ENCODE data around the gene ROBO1.

Gene ROBO1

DNA sequence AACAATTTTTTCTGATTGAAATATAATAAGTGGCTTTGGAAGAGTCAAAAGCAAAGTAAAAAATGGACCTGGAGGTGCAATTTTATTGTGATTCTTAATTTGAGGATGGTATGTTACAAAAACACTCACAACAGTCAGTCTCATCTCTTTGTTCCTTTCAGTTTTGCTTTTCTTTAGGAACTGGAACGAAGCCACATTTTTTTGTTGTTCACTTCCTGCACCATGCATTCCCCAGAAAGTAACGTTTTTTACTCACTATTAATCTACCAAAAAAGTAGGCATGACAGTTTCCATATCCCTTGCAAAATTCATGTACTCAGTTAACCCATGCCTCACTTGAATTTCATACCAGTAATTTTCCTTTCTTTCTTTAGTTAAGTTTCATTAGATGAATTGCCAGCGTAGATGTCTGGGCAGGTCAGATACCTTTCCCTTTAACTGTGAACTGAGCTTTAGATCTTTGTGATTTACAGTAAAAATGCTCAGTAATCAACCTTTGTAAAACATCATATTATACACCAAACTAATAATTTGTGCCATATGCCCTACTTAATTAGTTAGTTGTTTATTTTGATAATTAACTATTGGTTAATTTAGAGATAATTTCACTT is 384.3 kb downstream of the ROBO1 start:
- FAIRE-seq (peak; percentile 90), DNase-seq (ENCODE audit: insufficient read length, low spot score) (no peak)
- TF ChIP-seq POLR2A (IDR thresholded peaks at IDR 0.05; ENCODE audit: low read depth, low read length), result no peak

DNA sequence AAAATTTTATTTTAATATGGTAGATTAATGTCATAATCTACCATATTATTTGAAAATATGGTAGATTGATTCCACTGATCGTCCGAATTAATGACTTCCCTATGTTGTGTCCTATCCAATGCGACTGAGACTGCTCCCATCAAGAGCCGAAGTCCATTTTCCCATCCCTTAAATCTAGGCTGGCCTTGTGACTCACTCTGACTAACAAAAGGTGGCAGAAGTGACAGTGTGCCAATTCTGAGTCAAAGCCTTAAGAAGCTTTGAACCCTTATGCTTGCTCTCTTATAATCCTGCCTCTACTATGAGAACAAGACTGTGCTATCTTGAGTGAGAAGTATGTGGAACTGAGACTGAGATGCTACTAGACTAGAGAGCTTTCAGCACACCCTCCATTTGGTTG is 387.2 kb downstream of the ROBO1 start:
- FAIRE-seq, result no peak
- TF ChIP-seq POLR2A (IDR thresholded peaks at IDR 0.05; ENCODE audit: low read depth, low read length), result no peak
- DNase-seq (ENCODE audit: insufficient read length, low spot score), result no peak

DNA sequence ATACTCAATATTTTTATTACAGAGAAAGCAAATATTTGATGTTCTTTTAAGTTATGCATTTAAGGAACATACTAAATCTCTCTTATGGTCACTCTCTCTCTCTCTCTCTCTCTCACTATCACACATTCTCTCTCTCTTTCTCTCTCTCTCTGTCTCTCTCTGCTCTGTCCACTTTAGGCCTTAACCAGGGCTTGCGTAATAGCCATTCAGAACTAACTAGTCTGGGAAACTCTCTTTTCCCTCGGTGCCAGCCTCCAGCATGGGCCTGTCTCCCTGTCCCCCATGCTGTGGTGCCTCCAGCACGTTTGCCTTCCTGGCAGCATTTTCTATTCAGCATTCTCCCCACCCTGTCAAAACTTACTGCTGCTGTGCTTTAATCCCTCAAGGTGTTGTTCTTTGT is 389.7 kb downstream of the ROBO1 start:
- no peak for TF ChIP-seq POLR2A (IDR thresholded peaks at IDR 0.05; ENCODE audit: low read depth, low read length)
- FAIRE-seq, result no peak
- no peak for DNase-seq (ENCODE audit: insufficient read length, low spot score)

DNA sequence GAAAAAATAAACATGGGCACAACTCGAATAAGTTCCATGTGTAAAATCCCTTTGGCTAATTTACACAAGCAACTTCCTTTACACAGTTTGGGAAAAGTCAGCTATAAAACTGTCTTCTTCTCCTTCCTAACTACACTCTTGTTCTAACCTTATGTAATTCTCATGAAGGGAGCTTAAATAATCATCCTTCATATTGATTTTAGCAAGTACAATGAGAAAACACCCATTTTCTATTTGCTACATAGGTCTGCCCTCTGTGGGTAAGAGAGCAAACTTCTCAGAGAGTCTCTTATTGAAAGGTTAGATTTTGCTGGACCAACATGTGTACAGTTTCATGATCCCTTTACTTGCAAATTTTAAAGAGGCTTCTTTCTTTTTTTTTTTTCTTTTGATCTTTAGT is 398.5 kb downstream of the ROBO1 start:
- no peak for TF ChIP-seq POLR2A (IDR thresholded peaks at IDR 0.05; ENCODE audit: low read depth, low read length)
- no peak for DNase-seq (ENCODE audit: insufficient read length, low spot score)
- peak; percentile 43 for FAIRE-seq

DNA sequence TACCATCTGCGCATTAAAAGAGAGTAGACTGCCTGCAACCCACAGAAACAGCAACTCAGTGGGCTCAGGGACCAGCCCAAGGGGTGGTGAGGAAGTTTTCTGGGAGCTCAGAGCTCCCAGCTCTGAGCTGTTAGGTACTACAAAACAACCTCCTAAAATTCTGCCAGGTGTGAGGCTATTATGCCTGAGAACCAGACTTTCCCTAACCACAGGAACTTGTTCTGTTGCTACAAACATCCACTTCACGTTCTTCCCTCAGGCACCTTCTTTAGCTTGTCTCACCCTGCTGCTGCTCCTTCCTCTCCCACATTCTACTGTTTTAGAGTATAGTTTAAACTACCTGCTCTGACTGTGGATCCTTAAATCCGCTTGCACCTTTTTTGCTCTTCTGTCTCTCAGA is 399.4 kb downstream of the ROBO1 start:
- no peak for TF ChIP-seq POLR2A (IDR thresholded peaks at IDR 0.05; ENCODE audit: low read depth, low read length)
- DNase-seq (ENCODE audit: insufficient read length, low spot score), result no peak
- peak; percentile 83 for FAIRE-seq

DNA sequence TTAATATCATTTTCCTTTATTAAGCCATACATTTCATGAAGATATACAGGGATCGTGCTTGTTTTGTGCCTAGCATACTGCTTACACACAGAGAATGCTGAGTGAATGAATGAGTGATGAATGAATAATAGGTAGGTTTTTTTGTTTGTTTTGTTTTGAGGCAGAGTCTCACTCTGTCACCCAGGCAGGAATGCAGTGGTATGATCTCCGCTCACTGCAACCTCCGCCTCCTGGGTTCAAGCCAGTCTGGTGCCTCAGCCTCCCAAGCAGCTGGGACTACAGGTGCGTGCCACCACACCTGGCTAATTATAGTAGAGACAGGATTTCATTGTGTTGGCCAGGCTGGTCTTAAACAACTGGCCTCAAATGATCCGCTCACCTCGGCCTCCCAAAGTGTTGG is 400.0 kb downstream of the ROBO1 start:
- FAIRE-seq, result peak; percentile 36
- no peak for TF ChIP-seq POLR2A (IDR thresholded peaks at IDR 0.05; ENCODE audit: low read depth, low read length)
- DNase-seq (ENCODE audit: insufficient read length, low spot score), result no peak

DNA sequence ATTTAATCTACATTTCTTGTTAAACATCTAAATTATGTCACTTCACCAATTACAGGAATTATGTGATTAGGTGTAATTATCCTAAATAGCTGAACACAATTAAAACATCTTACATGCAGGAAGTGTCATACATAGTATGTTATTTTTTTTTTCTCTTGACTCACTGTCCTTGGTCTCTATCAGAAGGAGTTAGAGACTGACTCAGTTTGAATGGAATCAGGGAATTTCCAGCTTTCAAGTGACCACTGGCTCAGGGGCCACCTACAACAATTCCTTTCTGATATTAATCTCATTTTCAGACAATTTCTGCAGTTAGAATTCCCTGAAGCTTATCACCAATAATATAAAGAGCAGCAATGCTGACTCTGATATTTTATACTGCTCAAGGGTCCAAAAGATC is 400.7 kb downstream of the ROBO1 start:
- DNase-seq (ENCODE audit: insufficient read length, low spot score), result peak; percentile 9
- no peak for TF ChIP-seq POLR2A (IDR thresholded peaks at IDR 0.05; ENCODE audit: low read depth, low read length)
- peak; percentile 41 for FAIRE-seq

DNA sequence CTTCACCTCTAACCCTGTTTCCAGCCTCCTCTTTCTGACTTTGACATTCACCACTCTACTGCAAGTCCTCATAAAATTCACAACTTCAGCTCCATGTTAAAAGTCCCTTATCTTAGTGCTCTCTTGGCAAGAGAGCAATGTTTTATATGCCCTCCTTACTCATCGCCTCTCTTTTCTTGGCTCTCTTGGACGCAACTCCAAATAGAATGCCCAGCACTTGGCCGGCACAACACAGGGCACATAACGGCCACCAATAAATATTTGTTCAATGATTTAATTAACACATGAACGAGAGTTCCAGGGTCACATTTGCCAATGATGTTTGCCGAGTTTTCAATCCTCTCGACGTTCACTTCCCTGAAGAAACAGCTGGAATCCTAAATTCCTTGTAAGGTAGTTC is 401.4 kb downstream of the ROBO1 start:
- TF ChIP-seq POLR2A (IDR thresholded peaks at IDR 0.05; ENCODE audit: low read depth, low read length), result no peak
- DNase-seq (ENCODE audit: insufficient read length, low spot score) (no peak), FAIRE-seq (no peak)

DNA sequence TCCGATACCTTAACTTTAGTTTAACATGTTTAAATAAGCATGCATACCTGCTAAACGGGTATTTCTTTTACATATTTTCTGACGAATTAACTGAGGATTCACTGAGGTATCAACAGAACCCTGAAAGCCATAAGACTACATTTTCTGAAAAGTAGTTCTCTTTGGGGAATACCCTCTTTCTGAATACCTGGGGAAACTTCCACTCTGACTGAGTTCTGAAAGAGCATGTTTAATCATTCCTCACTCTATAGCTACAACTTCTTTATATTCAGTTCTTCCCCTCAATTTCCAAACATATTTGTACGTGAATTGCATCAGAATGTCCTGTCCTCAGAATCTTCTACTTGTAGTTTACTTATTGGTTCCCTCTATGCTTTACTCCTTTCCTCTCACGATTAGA is 403.0 kb downstream of the ROBO1 start:
- TF ChIP-seq POLR2A (IDR thresholded peaks at IDR 0.05; ENCODE audit: low read depth, low read length), result no peak
- DNase-seq (ENCODE audit: insufficient read length, low spot score) (no peak), FAIRE-seq (no peak)

DNA sequence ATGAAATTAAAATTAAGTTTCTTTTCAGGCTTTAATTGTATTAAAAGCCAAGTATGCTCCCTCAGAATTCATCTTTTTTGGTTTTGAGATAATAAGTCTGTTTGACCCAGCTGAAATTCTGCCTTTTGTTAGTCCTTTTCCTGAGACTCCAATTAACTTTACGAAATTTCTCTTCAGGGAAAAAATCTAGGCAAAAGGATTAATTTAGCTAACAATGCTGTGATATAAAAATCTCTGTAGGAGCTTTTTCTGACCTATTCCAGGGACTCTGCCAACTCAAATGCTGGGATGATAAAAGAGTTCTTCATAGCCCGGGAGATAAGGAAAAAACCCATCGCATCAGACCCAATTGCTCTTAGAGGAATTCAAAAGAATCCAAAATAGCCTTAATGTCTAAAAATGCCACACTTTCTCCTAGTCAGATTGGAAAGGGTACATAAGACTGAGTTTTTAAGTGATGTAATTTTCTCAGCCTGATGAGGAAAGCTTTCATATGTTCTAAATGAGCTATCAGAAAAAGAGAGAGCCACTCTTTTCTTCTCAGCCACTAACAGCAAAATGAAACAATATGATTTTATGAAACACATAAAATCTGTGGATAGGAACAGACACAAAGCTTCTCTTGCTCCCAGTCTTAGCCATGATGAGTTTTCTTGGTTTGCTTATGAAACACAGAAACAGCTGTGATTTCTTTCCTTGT is 405.1 kb downstream of the ROBO1 start:
- DNase-seq (ENCODE audit: insufficient read length, low spot score) (no peak), FAIRE-seq (no peak)
- TF ChIP-seq POLR2A (IDR thresholded peaks at IDR 0.05; ENCODE audit: low read depth, low read length), result no peak

DNA sequence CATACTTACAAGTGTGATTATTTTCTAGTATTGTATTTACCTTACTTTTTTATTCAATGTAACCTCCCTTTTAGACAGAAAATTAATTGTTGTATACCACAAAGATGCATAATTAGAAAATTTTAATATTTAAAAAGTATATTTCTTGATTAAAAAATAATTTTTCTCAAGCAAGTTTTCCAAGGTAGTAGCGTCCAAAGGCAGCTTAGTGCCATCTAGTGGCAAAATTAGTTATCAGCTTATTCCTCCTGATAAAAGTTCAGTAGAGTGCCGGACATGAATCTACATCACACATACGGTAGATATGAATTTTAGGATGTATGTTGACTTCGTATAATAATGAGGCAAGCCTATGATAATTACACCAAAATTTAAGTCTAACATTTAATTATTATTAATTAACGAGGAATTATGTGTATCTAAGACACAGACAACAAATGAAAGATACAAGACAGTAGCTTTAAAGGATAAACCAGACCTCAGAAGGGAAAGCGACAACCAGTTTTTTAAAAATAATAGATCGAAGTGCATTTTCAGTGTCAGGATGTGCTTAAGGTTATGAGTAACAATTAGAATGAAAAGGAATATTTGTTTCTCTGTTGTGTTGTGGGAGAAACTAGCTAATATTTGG is 405.9 kb downstream of the ROBO1 start:
- FAIRE-seq (peak; percentile 74), DNase-seq (ENCODE audit: insufficient read length, low spot score) (no peak)
- TF ChIP-seq POLR2A (IDR thresholded peaks at IDR 0.05; ENCODE audit: low read depth, low read length), result no peak

DNA sequence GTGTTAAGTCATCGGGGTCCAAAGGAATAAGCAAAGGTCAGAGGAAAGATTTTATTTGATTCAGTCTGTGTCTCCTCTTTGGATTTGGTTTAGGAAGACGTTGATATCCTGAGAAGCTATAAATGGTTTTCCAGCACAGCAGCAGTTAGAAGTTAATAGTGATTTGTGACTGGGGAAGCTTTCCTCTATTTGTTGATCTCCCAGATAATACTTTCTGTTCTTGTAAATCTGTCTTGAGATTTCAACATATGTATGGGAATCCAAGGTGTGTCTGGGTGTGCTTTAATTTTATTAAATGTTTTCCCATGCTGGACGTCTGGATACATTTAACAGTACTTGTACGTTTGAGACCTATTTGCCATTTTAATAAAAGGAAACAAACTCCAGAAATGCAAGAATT is 409.5 kb downstream of the ROBO1 start:
- no peak for TF ChIP-seq POLR2A (IDR thresholded peaks at IDR 0.05; ENCODE audit: low read depth, low read length)
- FAIRE-seq (no peak), DNase-seq (ENCODE audit: insufficient read length, low spot score) (no peak)

DNA sequence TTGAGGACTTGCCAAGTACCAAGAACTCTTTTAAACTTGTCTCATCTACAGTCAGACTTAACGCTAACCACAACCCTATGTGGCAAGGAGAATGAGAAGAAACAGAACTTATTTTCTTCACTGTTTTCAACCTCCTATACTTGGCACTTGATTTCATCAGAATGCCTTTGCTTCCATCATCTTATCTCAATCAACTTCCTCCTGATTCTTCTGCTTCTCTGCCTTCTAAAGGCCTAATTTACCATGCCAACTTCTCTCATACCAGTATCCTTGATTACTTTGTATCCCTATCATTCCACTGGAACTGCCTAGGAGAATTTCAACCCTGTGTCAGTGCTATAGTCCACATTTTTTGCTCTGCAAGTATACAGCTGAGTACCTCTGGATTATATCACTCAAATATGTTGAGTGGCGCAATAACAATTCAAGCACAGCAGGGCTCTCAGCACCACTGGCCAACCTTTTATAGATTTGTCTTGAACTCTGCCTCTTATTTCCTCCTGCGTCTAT is 413.6 kb downstream of the ROBO1 start:
- TF ChIP-seq POLR2A (IDR thresholded peaks at IDR 0.05; ENCODE audit: low read depth, low read length), result no peak
- DNase-seq (ENCODE audit: insufficient read length, low spot score), result no peak
- no peak for FAIRE-seq

DNA sequence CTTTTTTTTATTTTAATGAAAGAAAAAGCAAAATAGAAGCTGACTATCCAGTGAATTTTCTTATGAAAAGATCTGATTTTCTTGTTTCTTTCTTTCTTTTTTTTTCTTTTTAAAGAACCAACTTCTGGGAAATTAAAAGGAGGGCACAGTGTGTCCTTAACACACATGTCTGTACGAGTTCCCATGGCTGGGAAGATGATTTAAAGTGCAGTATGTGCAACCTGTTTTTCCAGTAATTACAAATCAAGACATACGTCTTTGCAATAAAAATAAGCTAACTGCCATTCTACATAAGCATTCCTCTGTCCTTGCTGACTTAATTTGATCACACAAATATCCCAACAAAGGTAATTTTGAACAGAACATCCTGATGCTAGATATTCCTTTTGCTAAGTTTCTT is 416.1 kb downstream of the ROBO1 start:
- DNase-seq (ENCODE audit: insufficient read length, low spot score) (no peak), FAIRE-seq (no peak)
- no peak for TF ChIP-seq POLR2A (IDR thresholded peaks at IDR 0.05; ENCODE audit: low read depth, low read length)

Data from H54 (cell line).